NOMO-1 (cell line): ENCODE data around the gene MTX1.
"Not testable (repeated sequence)": the region's sequence is repeated elsewhere in the genome, so short reads cannot be mapped to it uniquely, and the experiment has no call there.

Experiments used
- DNase-seq, 2 experiments: peaks; one replicate each; lab custom pipeline; 2025; ENCODE audit not compliant: unreplicated experiment in 2 of 2; lab: John Stamatoyannopoulos, UW

MTX1 gene

GRCh38 chr1:155231302-155231701 is 22.8 kb downstream of the MTX1 start:
- DNase-seq = not testable (repeated sequence)

GRCh38 chr1:155232001-155232978 is 23.8 kb downstream of the MTX1 start:
- not testable (repeated sequence) for DNase-seq

- not testable (repeated sequence) for DNase-seq
Measured at GRCh38 chr1:155233502-155233901, 25.0 kb downstream of the MTX1 start.

GRCh38 chr1:155235375-155235774 is 26.9 kb downstream of the MTX1 start:
- DNase-seq = not testable (repeated sequence)

GRCh38 chr1:155236451-155236850 is 28.0 kb downstream of the MTX1 start:
- DNase-seq = no peak

GRCh38 chr1:155241069-155241679 is 32.7 kb downstream of the MTX1 start:
- DNase-seq = peak; percentile 63 to 90

GRCh38 chr1:155241841-155242264 is 33.4 kb downstream of the MTX1 start:
- peak; percentile 64 to 79 for DNase-seq

GRCh38 chr1:155242805-155243358 is 34.4 kb downstream of the MTX1 start:
- no peak for DNase-seq

GRCh38 chr1:155244368-155245162 is 36.1 kb downstream of the MTX1 start:
- DNase-seq = peak; percentile 96 to 98

GRCh38 chr1:155245163-155245524 is 36.6 kb downstream of the MTX1 start:
- no peak for DNase-seq

- not testable (repeated sequence) for DNase-seq
Measured at GRCh38 chr1:155246796-155247195, 38.3 kb downstream of the MTX1 start.

- DNase-seq = no peak
Measured at GRCh38 chr1:155247667-155248553, 39.4 kb downstream of the MTX1 start.

GRCh38 chr1:155250246-155250632 is 41.7 kb downstream of the MTX1 start:
- DNase-seq = peak in 1 of 2 experiments; percentile 66

GRCh38 chr1:155250633-155251449 is 42.3 kb downstream of the MTX1 start:
- DNase-seq = peak; percentile 94 to 96

- DNase-seq = no peak
Measured at GRCh38 chr1:155251566-155251965, 43.1 kb downstream of the MTX1 start.

GRCh38 chr1:155253208-155253607 is 44.7 kb downstream of the MTX1 start:
- DNase-seq = no peak

GRCh38 chr1:155253797-155254196 is 45.3 kb downstream of the MTX1 start:
- DNase-seq = no peak

GRCh38 chr1:155254228-155254713 is 45.8 kb downstream of the MTX1 start:
- DNase-seq = no peak
